Kidney glomerular epithelial cell (primary cell): ENCODE measurements around the gene ELOVL6.
A peak's percentile ranks its signal among the peaks of the same experiment; 100 is the strongest.
"Not testable (repeated sequence)": the region's sequence is repeated elsewhere in the genome, so short reads cannot be mapped to it uniquely, and the experiment has no call there.

ENCODE experiments used
- DNase-seq: peaks from one replicate; lab custom pipeline; 2025; lab: John Stamatoyannopoulos, UW

Gene ELOVL6, protein sequence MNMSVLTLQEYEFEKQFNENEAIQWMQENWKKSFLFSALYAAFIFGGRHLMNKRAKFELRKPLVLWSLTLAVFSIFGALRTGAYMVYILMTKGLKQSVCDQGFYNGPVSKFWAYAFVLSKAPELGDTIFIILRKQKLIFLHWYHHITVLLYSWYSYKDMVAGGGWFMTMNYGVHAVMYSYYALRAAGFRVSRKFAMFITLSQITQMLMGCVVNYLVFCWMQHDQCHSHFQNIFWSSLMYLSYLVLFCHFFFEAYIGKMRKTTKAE

DNA sequence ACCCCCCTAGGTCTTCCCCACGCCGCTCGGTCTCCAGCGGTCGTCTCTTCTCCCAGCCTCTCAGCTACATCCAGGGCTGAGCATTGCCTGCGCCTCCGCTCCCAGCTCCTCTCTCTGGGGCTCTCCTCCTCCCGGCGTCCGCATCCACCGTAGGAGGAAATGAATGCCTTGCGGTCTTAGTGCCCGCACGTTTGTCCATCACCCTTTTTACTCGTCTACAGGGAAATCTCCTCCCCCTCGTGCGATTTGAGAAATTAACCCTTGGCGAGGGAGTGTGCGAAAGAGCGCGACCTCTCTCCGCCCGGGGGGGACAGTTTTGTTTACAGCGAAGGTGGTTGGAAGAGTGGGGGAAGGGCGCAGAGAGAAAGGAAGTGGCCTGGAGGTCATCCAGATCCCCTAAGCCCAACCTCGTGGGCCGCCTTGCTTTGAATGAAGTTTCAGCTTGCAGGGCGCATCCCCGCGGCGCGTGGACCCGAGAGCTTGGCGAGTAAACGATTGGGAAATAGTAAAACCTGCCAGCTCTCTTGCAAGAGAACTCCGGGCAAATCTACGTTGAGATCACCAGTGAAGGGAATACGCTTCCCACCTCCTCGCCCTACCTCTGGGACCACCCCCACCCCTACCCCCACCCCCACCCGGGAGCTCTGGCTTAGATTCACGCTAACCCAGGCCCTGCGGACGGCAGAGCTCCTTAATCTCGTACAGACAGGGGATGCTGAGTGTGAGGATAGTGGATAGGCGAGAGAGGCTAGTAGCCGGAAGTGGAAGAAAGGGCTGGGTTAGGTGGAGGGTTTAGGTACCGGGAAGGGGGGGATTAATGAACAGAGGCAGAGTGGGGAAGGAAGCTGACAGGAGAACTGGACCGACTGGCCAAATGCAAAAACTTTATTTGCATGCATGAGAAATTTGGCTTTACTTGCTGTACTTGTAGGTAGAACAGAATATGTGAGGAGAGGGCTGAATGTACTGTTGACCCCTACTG lies at the start of gene ELOVL6:
Gene ELOVL6 (minus strand): TSS at position 181 of the 982 bp plus-strand sequence. CDS start 280 bp downstream, outside the sequence.
- peak; percentile 70 for DNase-seq

DNA sequence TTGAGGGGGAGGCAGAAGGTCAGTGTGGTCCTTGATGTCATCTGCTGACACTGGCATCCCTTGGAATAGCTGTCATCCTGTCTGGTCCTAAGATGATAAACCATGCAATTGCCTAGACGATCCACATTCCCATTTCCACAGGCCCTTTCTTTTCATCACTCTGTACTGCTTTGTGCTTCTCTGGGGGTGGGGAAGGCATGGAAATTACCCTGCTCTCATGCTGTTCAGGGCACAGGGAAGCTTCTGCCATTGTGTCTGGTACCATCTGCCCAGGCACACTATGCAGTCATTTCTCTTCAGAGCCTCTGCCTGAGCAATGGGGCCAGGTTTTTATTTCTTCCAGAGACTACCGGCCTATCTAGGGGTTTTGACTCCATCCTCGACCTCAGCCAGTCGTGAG lies 49.7 kb upstream of the ELOVL6 start:
- no peak for DNase-seq

DNA sequence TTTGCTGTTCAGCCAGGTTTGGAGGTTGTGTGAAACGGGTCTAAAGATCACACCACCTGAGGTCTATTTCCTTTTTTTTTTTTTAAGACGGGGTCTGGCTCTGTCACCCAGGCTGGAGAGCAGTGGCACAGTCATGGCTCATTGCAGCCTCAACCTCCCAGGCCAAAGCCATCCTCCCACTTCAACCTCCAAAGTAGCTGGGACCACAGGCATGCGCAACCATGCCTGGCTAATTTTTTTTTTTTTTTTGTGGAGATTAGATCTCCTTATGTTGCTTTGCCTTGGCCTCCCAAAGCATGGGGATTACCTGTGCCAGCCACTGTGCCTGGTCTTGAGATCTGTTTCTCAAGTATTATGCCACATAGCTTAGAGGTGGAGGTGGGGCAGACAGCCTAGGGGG lies 49.2 kb upstream of the ELOVL6 start:
- peak; percentile 15 for DNase-seq

DNA sequence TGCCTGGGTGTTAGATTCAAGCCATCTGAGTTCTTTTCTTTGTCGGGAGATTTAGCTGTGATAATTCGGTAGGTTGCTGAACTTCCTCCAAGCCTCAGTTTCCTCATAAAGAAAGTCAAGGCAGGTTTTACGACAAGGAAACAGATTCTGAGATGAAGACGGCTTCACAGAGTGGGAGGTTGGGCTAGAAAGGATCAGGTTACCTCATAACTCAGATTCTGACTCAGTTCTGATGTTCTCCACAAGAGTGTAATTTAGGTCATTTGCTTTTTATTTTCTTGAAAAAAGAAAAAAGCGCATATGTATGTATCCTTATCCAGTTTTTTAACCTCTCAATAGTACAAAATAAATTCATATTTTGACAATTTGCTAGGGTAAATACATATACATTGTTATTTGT lies 47.2 kb upstream of the ELOVL6 start:
- DNase-seq: no peak

DNA sequence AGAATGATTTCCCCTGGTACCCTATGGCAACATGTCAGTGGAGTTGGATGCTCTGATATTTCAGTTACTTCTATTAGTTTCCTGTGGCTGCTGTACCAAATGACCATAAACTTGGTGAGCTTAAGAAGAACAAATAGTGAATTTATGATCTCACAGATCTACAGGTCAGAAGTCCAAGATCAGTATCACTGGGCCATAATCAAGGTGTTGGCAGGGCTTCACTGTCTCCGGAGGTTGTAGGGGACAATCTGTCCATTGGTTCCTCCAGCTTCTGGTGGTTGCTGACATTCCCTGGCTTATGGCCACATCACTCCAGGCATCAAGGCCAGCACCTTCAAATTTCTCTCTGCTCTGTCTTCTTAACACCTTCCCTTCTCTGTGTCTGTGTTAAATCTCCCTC lies 37.9 kb upstream of the ELOVL6 start:
- DNase-seq: no peak

DNA sequence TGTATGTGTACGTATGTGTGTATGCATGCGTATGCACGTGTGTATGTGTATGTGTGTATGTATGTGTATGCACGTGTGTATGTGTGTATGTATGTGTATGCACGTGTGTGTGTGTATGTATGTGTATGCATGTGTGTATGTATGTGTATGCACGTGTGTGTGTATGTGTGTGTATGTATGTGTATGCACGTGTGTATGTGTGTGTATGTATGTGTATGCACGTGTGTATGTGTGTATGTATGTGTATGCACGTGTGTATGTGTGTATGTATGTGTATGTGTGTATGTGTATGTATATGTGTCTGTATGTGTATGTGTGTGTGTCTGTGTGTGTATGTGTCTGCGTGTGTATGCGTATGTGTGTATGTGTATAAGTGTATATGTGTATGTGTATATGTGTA lies 35.2 kb upstream of the ELOVL6 start:
- not testable (repeated sequence) for DNase-seq

DNA sequence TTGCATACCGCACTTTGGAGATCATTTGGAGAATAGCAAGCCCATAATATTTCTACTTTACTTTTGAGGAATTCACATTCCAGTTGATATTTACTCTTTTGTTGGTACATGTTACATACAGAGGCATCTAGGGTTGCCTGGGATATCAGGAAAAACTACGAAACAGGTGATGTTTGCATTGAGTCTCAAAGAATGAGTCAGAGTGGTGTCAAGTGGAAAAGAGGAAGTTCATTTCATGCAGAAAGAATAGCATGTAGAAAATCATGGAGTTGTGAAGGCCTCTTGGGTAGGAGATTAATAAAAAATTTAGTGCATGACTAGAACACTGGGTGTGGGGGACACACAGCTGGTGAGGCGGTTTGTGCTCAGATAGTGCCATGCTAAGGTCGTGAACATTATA lies 33.5 kb upstream of the ELOVL6 start:
- DNase-seq: peak; percentile 54

DNA sequence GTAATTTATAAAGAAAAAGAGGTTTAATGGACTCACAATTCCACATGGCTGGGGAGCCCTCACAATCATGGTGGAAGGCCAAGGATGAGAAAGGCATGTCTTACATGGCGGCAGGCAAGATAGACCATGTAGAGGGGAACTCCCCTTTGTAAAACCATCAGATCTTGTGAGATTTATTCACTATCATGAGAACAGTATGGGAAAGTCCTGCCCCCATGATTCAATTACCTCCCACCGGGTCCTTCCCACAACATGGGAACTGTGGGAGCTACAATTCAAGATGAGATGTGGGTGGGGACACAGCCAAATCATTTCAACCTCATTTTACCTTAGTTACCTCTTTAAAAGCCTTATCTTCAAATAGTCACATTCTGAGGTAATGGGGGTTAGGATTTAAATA lies 30.9 kb upstream of the ELOVL6 start:
- no peak for DNase-seq

DNA sequence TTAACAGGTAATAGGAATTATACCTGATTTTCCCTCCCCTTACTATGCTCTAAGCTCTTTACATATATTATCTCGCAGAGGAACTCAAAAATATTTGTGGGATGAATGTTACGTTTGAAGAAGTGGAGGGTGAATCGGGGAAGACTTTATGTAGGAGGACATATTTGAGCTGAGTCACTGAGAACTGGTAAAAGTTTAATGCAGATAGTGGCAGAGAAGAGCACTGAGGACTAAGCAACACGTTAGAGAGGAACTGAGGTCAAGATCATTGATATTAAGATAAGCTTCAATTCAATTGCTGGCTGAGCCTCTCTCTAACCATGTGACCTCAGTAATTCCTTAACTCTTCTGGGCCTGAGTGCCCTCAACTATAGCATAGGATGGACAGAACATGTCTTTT lies 26.4 kb upstream of the ELOVL6 start:
- peak; percentile 55 for DNase-seq

DNA sequence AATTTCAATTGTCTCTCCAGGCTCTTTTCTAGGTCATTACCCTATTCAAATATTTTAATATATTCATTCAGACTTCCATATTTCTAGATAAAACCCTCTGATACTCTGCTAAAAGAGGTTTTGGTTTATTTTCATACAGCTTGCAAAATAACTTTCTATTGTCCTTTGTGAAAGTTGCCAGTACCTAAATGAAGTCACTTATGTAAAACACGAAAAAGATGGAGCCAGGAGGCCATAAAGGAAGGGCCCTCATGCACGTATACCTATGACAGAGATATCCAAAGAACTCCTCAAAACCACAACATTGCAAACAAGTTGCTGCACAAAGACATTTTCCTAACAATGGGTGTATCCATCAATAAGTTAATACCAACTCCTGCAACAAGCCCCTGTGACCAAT lies 25.7 kb upstream of the ELOVL6 start:
- DNase-seq: no peak

DNA sequence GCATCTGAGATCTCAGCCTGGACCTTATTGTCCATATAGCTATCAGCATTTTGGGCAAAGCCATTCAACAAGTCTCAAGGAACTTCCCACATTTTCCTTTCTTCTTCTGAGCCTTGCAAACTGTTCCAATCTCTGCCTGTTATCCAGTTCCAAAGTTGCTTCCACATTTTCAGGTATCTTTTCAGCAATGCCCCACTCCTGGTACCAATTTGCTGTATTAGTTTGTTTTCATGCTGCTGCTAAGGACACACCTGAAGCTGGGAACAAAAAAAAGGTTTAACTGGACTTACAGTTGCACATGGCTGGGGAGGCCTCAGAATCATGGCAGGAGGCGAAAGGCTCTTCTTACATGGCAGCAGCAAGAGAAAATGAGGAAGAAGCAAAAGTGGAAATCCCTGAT lies 20.5 kb upstream of the ELOVL6 start:
- not testable (repeated sequence) for DNase-seq

DNA sequence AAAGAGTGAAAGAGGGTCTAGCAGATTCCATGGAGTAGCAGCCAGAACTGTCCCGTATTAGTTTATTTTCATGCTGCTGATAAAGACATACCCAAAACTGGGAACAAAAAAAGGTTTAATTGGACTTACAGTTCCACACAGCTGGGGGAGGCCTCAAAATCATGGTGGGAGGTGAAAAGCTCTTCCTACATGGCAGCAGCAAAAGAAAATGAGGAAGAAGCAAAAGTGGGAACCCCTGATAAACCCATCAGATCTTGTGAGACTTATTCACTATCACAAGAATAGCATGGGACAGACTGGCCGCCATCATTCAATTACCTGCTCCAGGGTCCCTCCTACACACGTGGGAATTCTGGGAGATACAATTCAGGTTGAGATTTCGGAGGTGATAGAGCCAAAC lies 18.8 kb upstream of the ELOVL6 start:
- not testable (repeated sequence) for DNase-seq

DNA sequence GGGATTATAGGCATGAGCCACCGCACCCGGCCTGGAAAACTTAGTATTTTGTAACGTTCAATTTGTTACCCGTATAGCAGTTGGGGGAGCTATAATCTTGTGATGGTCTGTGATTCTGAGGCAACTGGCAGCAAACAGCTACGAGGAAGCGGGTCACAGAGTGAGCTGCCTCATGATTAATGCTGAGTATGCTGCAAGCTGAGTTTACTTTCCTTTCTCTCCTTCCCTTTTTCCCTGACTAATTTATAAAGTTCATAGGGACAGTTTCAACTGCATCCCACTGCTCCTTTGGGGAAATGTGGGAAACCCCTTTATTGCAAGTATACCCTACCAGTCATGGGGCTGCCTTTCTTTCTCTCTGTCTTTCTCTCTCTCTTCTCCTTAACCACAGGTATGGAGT lies 17.7 kb upstream of the ELOVL6 start:
- no peak for DNase-seq

DNA sequence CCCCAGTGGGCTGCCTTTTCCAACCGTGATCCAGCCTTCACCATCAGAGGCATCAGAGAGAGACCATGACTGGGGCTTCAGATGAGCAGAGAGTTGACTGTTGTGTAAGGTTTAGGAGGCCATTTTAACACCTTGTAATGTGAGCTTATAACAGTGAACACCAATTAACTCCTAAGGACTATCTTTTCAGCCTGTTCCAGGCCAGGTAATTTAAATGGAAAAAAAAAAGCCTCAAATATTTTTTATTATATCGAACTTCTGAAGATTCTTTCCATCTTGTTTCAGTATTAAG lies 13.3 kb upstream of the ELOVL6 start:
- no peak for DNase-seq

DNA sequence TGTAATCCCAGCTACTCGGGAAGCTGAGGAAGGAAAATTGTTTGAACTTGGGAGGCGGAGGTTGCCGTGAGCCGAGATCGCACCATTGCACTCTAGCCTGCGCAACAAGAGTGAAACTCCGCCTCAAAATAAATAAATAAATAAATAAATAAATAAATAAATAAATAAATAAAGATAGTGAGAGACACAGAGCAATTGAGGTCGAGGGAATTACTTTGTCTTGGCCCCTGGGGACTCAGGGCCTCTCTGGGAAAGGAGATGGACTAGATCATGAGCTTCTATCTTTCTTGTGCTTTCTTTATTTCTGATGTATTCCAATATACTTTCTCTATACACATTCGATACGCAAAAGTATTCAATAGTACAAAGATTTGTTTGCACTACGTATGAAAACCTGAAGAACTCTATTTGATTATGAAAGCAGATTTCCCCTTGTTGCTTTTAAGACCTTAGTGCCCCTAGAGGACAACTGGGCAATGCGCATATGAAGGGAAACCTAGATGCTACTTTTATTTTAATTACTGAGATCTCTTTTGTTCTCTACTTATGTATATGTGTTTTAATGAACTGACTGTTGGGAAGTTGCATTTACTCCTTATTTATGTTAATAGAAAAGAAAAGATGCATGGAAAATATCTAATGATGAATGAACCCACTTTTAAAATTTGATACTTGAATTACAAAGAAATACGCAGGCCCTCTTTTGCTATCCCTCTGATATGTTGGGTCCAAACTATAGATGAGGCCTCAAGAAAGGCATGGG lies 12.8 kb upstream of the ELOVL6 start:
- DNase-seq: peak; percentile 22

DNA sequence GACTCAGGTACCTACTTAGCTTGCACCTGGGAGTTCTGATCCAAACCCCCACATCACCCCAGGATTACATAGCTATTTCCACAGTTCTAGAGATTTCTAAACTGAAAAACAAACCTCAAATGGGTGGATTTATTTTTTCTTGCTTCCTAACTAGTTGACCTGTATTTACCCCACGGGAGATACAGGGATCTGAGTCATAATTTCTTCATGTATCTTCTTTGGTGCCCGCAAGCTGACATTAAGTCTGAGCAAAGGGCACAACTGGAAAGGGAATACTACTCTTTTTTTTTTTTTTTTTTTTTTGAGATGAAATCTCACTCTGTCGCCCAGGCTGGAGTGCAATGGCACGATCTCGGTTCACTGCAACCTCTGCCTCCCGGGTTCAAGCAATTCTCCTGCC lies 10.0 kb upstream of the ELOVL6 start:
- no peak for DNase-seq

DNA sequence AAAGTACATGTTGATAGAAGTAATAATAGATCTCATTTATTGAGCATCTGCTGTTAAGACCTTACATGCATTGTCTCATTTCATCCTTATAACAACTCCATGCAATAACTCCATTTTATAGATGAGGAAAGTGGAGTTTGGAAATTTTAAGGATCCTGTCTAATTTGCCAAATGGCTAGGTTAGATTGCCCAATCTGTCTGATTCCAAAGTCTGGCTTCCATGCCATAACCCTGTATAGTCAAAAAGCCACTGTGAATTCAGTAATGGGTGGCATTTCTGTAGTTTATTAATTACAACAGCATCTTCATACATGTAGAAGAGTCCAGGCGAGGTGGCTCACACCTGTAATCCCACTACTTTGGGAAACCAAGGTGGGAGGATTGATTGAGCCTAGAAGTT lies 8.8 kb upstream of the ELOVL6 start:
- no peak for DNase-seq

DNA sequence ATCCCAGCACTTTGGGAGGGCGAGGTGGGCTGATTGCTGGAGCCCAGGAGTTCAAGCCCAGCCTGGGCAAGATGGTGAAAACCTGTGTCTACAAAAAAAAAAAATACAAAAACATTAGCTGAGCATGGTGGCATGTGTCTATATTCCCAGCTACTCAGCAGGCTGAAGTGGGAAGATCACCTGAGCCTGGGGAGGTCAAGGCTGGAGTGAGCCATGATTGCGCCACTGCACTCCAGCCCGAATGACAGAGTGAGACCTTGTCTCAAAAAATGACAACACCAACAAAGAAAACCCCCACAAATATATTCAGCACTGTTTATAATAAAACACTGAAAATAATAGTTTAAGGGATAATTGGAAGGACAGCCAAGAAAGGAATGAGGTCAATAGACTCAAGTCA lies 3.6 kb upstream of the ELOVL6 start:
- DNase-seq: no peak

DNA sequence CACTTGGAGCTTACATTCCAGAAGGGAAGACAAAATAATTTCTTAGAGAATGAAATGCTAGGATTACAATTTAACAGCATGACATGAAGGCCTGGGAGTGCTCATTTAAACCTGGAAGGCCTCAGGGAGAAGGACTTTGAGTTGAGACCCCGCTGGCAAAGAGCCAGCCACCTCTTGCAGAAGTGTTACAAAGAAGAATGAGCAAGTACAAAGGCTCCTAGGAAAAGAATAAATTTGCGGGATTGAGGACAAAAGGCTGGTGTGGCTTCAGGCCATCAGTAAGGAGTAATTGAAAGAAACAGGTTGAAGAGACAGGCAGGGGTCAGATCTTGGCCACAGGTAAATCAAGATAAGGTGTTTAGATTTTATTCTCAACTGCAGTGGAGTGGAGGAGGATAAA lies 3.1 kb upstream of the ELOVL6 start:
- no peak for DNase-seq

DNA sequence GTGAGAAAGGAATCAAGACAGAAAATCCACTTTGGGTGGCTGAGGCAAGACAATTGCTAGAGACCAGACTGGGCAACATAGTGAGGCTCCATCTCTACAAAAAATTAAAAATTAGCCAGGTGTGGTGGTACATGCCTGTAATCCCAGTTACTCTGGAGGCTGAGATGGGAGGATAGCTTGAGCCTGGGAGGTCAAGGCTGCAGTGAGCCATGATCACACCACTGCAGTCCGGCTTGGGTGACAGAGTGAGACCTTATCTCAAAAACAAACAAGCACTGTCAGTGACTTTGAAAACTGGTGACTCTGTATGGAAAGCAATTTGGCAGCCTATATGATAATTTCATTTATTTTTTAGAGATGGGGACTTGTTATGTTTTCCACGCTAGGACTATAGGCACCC lies 2.3 kb upstream of the ELOVL6 start:
- no peak for DNase-seq

DNA sequence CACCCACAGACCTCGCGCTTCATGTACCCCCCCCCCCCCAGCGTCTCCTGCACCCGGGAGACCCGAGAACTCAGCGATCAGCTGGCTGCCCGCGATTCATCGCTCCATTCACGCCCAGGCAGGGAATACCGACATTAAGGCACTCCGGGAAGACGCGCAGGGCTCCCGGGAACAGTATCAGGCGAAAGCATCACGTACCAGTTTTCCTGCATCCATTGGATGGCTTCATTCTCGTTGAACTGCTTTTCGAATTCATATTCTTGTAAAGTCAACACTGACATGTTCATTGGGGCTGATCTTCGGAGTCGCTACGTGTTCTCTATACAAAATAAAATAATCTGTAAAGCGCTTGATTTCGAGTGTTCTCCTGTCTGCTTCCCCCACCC lies 373 bp downstream of the ELOVL6 start:
- DNase-seq: no peak

DNA sequence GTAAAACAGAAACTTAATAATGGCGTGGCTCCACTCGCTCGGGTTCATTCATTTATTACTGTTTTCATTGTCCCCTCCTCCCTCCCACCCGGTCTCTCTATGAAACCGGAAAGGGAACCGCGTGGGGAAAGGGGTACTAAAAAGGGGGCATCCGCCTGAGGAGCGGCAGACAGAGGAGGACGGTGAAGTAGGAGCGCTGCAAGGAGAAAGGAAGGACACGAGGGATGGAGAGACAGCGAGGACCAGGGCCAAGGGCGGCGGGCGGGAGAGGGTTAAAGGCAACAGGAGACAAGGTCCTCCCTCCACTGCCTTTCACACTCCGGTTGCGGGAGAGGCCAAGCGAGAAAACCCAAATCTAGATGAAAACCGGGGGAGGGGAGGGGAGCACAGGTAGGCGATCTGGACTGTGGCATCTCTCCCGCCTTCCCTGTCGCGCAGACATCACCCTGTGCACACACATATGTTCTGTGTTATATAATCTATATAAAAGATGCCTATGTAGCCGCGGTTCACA lies 829 bp downstream of the ELOVL6 start:
- peak; percentile 56 for DNase-seq
